GM10248 (cell line): ENCODE results near the gene SEC24D.

ENCODE experiments used
- CTCF ChIA-PET: fragments of 300-600 bp; sonication (Branson Sonifier 250); formaldehyde crosslinking; extraction: SDS; loops from one replicate; lab custom pipeline; 2021; ENCODE audit warnings: antibody characterized with exemption; lab: Yijun Ruan, JAX
- POLR2A ChIA-PET: fragments of 350-650 bp; sonication (Branson Sonifier 250); formaldehyde crosslinking; extraction: SDS; loops from one replicate; lab custom pipeline; 2020; ENCODE audit warnings: antibody characterized with exemption; lab: Yijun Ruan, JAX
- DNase-seq: peaks from one replicate; pipeline ENCODE4 v3.0.0; 2012; ENCODE audit errors: extremely low spot score
- TF ChIP-seq, protein P1 (sequence below): IDR thresholded peaks from 2 replicates; pipeline ENCODE4 v1.5.1; 2012; ENCODE audit warnings: mild to moderate bottlenecking, low read depth; ENCODE audit errors: extremely low read depth, missing control alignments, control extremely low read depth

The SEC24D gene

GRCh38 chr4:118858779-118859178, 22.9 kb upstream of the SEC24D start:
- CTCF ChIA-PET: interaction anchor here (1.1 kb wide), 2 partner anchors 22 to 87 kb away, joined by 3 read pairs; no protein-coding TSS in a partner anchor
- TF ChIP-seq, protein P1, sequence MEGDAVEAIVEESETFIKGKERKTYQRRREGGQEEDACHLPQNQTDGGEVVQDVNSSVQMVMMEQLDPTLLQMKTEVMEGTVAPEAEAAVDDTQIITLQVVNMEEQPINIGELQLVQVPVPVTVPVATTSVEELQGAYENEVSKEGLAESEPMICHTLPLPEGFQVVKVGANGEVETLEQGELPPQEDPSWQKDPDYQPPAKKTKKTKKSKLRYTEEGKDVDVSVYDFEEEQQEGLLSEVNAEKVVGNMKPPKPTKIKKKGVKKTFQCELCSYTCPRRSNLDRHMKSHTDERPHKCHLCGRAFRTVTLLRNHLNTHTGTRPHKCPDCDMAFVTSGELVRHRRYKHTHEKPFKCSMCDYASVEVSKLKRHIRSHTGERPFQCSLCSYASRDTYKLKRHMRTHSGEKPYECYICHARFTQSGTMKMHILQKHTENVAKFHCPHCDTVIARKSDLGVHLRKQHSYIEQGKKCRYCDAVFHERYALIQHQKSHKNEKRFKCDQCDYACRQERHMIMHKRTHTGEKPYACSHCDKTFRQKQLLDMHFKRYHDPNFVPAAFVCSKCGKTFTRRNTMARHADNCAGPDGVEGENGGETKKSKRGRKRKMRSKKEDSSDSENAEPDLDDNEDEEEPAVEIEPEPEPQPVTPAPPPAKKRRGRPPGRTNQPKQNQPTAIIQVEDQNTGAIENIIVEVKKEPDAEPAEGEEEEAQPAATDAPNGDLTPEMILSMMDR: no peak
- DNase-seq: no peak
- POLR2A ChIA-PET: no interaction called here

GRCh38 chr4:118857760-118858159, 21.8 kb upstream of the SEC24D start:
- TF ChIP-seq, protein P1: no peak
- ChIA-PET POLR2A (no interaction called here), CTCF (interaction anchor here (1.0 to 1.4 kb wide), 3 partner anchors 12 to 21 kb away, joined by 3 to 4 read pairs (median 3); no protein-coding TSS in a partner anchor)
- no peak for DNase-seq

GRCh38 chr4:118850488-118851173, 14.7 kb upstream of the SEC24D start:
- TF ChIP-seq, protein P1: no peak
- POLR2A ChIA-PET: no interaction called here
- DNase-seq: peak; percentile 34
- CTCF ChIA-PET: interaction anchor here (1.2 to 2.5 kb wide), 2 partner anchors 11 to 34 kb away, joined by 3 to 13 read pairs; no protein-coding TSS in a partner anchor

- DNase-seq: no peak
- TF ChIP-seq, protein P1: no peak
- ChIA-PET CTCF (interaction anchor here (1.0 to 2.5 kb wide), 3 partner anchors 11 to 33 kb away, joined by 3 to 13 read pairs (median 3); partner anchors contain the start of gene SEC24D), POLR2A (no interaction called here)
These were observed 14.1 kb upstream of the SEC24D start for GRCh38 chr4:118849867-118850487.

DNA sequence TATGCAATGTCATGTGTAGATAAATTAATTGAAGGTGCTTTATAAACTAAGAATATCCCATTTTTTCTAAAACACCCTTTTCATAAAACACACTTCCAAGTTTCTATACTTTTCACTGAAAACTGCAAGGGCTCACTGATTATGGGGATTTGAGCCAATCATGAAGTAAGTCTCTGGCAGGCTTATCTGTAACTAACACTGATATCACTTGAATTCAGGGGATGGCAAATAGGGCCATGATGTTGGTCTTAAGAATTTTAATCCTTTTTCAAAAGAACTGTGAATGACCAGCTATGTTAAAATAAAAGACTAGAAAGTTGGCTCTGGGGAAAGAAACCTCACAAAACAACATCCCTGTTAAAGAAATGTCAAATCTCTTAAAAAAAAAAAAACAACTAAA, 13.0 kb upstream of the SEC24D start:
- CTCF ChIA-PET: no interaction called here

GRCh38 chr4:118848242-118848641, 12.3 kb upstream of the SEC24D start:
- CTCF ChIA-PET: interaction anchor here (1.0 kb wide), 1 partner anchor 14 kb away, joined by 3 read pairs; no protein-coding TSS in a partner anchor
- POLR2A ChIA-PET: no interaction called here
- DNase-seq: no peak
- TF ChIP-seq, protein P1: no peak

More for the DNA sequence above, 13.0 kb upstream of the SEC24D start:
- POLR2A ChIA-PET: no interaction called here
- DNase-seq: no peak
- TF ChIP-seq, protein P1: no peak
